ENCODE results near the gene BCAR3.

The BCAR3 gene

GRCh38 chr1:93552741-93553455 lies 128.7 kb downstream of the BCAR3 start:
- DNase-seq (peak; percentile 32), ATAC-seq (ENCODE audit: insufficient read depth, low read depth) (peak; percentile 72; the same call in 2 of the 3 replicates)
- Histone ChIP-seq H3K79me2 (ENCODE audit: insufficient read depth, low read length) (no peaks in the 10 kb centered on the region), H2AFZ (ENCODE audit: low read depth, low read length) (no peak overlapping the region), H3K27ac (ENCODE audit: low read length) (no peak overlapping the region), H3K4me2 (ENCODE audit: insufficient read depth, low read length) (no peak overlapping the region), H3K4me1 (ENCODE audit: insufficient read depth, low read length) (peaks cover 25% of the 10 kb centered on the region), H3K36me3 (ENCODE audit: insufficient read depth, low read length) (peaks cover 39% of the 10 kb centered on the region; the same call in 1 of the 2 replicates), H3K4me3 (ENCODE audit: low read depth in 1 of 2, low read length in 2 of 2) (no peak overlapping the region), H3K9me3 (ENCODE audit: insufficient read depth, low read length, severe bottlenecking) (no peaks in the 10 kb centered on the region), H4K20me1 (ENCODE audit: insufficient read depth, low read length) (no peaks in the 10 kb centered on the region), H3K9ac (ENCODE audit: low read depth, low read length) (no peak overlapping the region), H3K27me3 (ENCODE audit: insufficient read depth, low read length, poor library complexity) (no peaks in the 10 kb centered on the region)
- TF ChIP-seq EZH2 (IDR thresholded peaks at IDR 0.05; ENCODE audit: borderline replicate concordance, low read depth, low read length, severe bottlenecking) (no peak), CTCF (IDR thresholded peaks at IDR 0.05; ENCODE audit: borderline replicate concordance, extremely low read depth, low read length, poor library complexity, severe bottlenecking) (no peak)

- Histone ChIP-seq H3K9me3 (ENCODE audit: insufficient read depth, low read length, severe bottlenecking) (no peaks in the 10 kb centered on the region), H3K27ac (ENCODE audit: low read length) (no peak overlapping the region), H3K4me3 (ENCODE audit: low read depth in 1 of 2, low read length in 2 of 2) (no peak overlapping the region), H3K4me2 (ENCODE audit: insufficient read depth, low read length) (no peak overlapping the region), H3K4me1 (ENCODE audit: insufficient read depth, low read length) (peaks cover 9% of the 10 kb centered on the region), H2AFZ (ENCODE audit: low read depth, low read length) (no peak overlapping the region), H3K27me3 (ENCODE audit: insufficient read depth, low read length, poor library complexity) (no peaks in the 10 kb centered on the region), H3K79me2 (ENCODE audit: insufficient read depth, low read length) (no peaks in the 10 kb centered on the region), H3K36me3 (ENCODE audit: insufficient read depth, low read length) (peaks cover 47% of the 10 kb centered on the region; the same call in 1 of the 2 replicates), H3K9ac (ENCODE audit: low read depth, low read length) (no peak overlapping the region), H4K20me1 (ENCODE audit: insufficient read depth, low read length) (no peaks in the 10 kb centered on the region)
- TF ChIP-seq CTCF (IDR thresholded peaks at IDR 0.05; ENCODE audit: borderline replicate concordance, extremely low read depth, low read length, poor library complexity, severe bottlenecking): no peak
- no peak for TF ChIP-seq EZH2 (IDR thresholded peaks at IDR 0.05; ENCODE audit: borderline replicate concordance, low read depth, low read length, severe bottlenecking)
- ATAC-seq (ENCODE audit: insufficient read depth, low read depth) (no peak), DNase-seq (no peak)
These were observed 131.8 kb downstream of the BCAR3 start for GRCh38 chr1:93549811-93550210.

GRCh38 chr1:93549131-93549530 lies 132.5 kb downstream of the BCAR3 start:
- Histone ChIP-seq H2AFZ (ENCODE audit: low read depth, low read length) (no peak overlapping the region), H3K27me3 (ENCODE audit: insufficient read depth, low read length, poor library complexity) (no peaks in the 10 kb centered on the region), H3K79me2 (ENCODE audit: insufficient read depth, low read length) (no peaks in the 10 kb centered on the region), H3K4me2 (ENCODE audit: insufficient read depth, low read length) (no peak overlapping the region), H4K20me1 (ENCODE audit: insufficient read depth, low read length) (no peaks in the 10 kb centered on the region), H3K27ac (ENCODE audit: low read length) (no peak overlapping the region), H3K4me3 (ENCODE audit: low read depth in 1 of 2, low read length in 2 of 2) (no peak overlapping the region), H3K4me1 (ENCODE audit: insufficient read depth, low read length) (peaks cover 3% of the 10 kb centered on the region; the same call in 1 of the 2 replicates), H3K9ac (ENCODE audit: low read depth, low read length) (no peak overlapping the region), H3K36me3 (ENCODE audit: insufficient read depth, low read length) (peaks cover 47% of the 10 kb centered on the region; the same call in 1 of the 2 replicates), H3K9me3 (ENCODE audit: insufficient read depth, low read length, severe bottlenecking) (no peaks in the 10 kb centered on the region)
- no peak for ATAC-seq (ENCODE audit: insufficient read depth, low read depth)
- TF ChIP-seq CTCF (IDR thresholded peaks at IDR 0.05; ENCODE audit: borderline replicate concordance, extremely low read depth, low read length, poor library complexity, severe bottlenecking) (no peak), EZH2 (IDR thresholded peaks at IDR 0.05; ENCODE audit: borderline replicate concordance, low read depth, low read length, severe bottlenecking) (no peak)
- DNase-seq: no peak
